Measurements from ENCODE around the gene NCBP2L. TPM values are rescaled to one million over a fixed set of nuclear protein-coding genes. Genes with fewer than 3 reads are reported as not detected.

Gene NCBP2L
- total and polyA plus RNA-seq, 2 donors (not counting 3 experiments of a cell fraction or from before 2014, with no cell fraction given) = not detected

DNA sequence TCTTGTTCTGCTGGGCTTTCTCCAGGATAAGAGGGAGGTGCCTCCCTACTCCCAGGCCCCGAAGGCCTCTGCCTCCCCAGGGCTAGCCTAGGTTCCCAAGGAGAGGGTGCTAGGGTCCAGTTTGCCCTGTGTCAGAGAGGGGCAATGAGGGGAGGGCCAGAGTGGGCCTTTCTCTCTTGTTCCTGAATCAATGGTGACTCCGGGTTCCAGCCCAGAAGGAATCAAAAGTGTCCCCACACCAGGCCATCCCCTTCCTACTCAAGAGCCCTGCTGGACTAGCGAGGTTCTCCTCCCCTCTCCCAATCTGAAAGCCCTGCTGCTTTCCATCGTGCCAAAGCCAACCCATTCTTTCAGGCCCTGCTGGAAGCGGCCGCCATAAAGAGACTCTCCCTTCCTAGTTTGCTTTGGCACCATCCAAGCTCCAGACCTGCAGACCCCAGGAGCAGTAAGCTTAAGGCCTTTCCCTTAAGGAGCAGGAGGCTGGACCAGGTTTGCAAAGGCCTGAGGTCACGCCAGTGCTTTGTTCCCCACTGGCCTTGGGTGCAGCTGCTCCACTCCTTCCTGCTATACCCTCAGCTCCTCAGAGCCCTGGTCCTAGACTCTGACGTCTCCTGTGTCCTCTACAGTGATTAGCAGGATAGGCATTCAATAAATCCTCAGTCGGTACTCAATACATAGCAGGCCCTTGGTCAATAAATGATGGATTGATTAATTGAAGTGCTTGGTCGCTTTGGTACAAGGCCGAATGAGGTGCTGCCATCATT lies 12.5 kb upstream of the NCBP2L start:
- TF ChIP-seq FOS (IDR thresholded peaks at IDR 0.05; ENCODE audit: borderline replicate concordance, insufficient read depth, low read length) (no peak), JUN (IDR thresholded peaks at IDR 0.05; ENCODE audit: borderline replicate concordance, insufficient read depth, insufficient read length, low read depth) (no peak), POLR2A (IDR thresholded peaks at IDR 0.05; ENCODE audit: low read depth, low read length) (no peak), POLR2AphosphoS5 (IDR thresholded peaks at IDR 0.05; ENCODE audit: insufficient read depth, low read depth, low read length) (no peak), MAX (IDR thresholded peaks at IDR 0.05; ENCODE audit: insufficient read depth, insufficient read length) (no peak), EZH2 (IDR thresholded peaks at IDR 0.05; ENCODE audit: borderline replicate concordance, low read depth, low read length, severe bottlenecking) (no peak), MYC (IDR thresholded peaks at IDR 0.05; ENCODE audit: low read depth, low read length) (no peak), GATA2 (IDR thresholded peaks at IDR 0.05; ENCODE audit: insufficient read depth, insufficient read length, low read depth, low read length) (no peak)
- TF ChIP-seq, protein P1, sequence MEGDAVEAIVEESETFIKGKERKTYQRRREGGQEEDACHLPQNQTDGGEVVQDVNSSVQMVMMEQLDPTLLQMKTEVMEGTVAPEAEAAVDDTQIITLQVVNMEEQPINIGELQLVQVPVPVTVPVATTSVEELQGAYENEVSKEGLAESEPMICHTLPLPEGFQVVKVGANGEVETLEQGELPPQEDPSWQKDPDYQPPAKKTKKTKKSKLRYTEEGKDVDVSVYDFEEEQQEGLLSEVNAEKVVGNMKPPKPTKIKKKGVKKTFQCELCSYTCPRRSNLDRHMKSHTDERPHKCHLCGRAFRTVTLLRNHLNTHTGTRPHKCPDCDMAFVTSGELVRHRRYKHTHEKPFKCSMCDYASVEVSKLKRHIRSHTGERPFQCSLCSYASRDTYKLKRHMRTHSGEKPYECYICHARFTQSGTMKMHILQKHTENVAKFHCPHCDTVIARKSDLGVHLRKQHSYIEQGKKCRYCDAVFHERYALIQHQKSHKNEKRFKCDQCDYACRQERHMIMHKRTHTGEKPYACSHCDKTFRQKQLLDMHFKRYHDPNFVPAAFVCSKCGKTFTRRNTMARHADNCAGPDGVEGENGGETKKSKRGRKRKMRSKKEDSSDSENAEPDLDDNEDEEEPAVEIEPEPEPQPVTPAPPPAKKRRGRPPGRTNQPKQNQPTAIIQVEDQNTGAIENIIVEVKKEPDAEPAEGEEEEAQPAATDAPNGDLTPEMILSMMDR (IDR thresholded peaks at IDR 0.05; ENCODE audit: extremely low read depth in 1 of 2, insufficient read depth in 1 of 2, low read depth in 1 of 2, low read length in 2 of 2) = no peak
- ChIA-PET CTCF (no interaction called here), POLR2A (interaction anchor here (0.6 kb wide), 1 partner anchor 12 kb away, joined by 3 read pairs; no protein-coding TSS in a partner anchor)
- Histone ChIP-seq H3K9me1 (replicated peaks; ENCODE audit: control insufficient read depth, extremely low read depth, insufficient read depth, low read length) (no peaks in the 10 kb centered on the region), H3K4me3 (replicated peaks in 1 of 3; ENCODE audit: insufficient read depth in 1 of 3, low read depth in 1 of 3, low read length in 3 of 3) (no peak overlapping the region), H3K4me1 (ENCODE audit: control insufficient read depth, extremely low read depth, insufficient read depth, low read length) (no peaks in the 10 kb centered on the region), H4K20me1 (replicated peaks; ENCODE audit: control insufficient read depth, extremely low read depth, insufficient read depth, low read length) (no peaks in the 10 kb centered on the region), H3K79me2 (ENCODE audit: control insufficient read depth, insufficient read depth, low read length) (no peaks in the 10 kb centered on the region), H3K27ac (ENCODE audit: insufficient read depth, low read depth, low read length) (no peak overlapping the region), H3K9me3 (replicated peaks; ENCODE audit: control insufficient read depth, insufficient read depth, low read length) (no peaks in the 10 kb centered on the region), H3K36me3 (ENCODE audit: control insufficient read depth in 2 of 2, extremely low read depth in 1 of 2, insufficient read depth in 2 of 2, low read length in 2 of 2) (no peaks in the 10 kb centered on the region), H2AFZ (ENCODE audit: low read depth, low read length) (no peak overlapping the region), H3K9ac (replicated peaks; ENCODE audit: extremely low read depth, insufficient read depth, low read length) (no peak overlapping the region), H3K4me2 (ENCODE audit: insufficient read depth, low read length) (no peak overlapping the region), H3K27me3 (ENCODE audit: control insufficient read depth in 2 of 2, insufficient read depth in 2 of 2, low read length in 2 of 2) (no peaks in the 10 kb centered on the region)
- DNase-seq (ENCODE audit: low read depth, low spot score) (no peak), FAIRE-seq (peak; percentile 4)
- BruUV-seq (replicated peaks) = no TSS peak
- dilution Hi-C loops (cut with MboI; ENCODE audit: extremely low pct_ligation_motif_present, low sequenced_read_pairs) = no loop called here
- intact Hi-C loops (cut with micrococcal nuclease) = no loop called here

Measured in endothelial cell of umbilical vein (primary cell).